Measurements from ENCODE around the gene HIVEP1. TPM values are rescaled to one million over a fixed set of nuclear protein-coding genes. Genes with fewer than 3 reads are reported as not detected.

Gene HIVEP1
- total RNA-seq, 2 donors from 2014 or later = 27.2 to 33.3 TPM

DNA sequence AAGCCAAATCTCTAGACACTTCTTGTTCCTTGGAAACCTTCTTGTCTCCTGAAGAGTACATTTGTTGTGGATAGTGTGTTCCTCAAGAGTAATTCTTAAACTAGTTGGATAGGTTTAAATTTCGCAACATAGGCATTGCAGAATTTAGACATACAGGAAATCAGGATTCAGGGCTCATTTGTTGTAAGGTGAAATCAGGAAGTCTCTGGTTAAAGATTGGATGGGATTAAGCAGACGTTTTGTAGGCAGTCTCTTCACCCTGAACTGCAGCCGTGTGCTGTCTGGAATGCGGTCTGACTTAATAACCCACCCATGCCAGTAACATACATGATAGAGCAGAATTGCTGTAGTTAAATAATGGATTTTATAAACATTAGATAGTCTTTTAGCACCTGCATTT is 21.7 kb downstream of the HIVEP1 start:
- intact Hi-C loops (cut with DNase I, micrococcal nuclease) = no loop called here
- ATAC-seq = no peak
- DNase-seq = no peak

DNA sequence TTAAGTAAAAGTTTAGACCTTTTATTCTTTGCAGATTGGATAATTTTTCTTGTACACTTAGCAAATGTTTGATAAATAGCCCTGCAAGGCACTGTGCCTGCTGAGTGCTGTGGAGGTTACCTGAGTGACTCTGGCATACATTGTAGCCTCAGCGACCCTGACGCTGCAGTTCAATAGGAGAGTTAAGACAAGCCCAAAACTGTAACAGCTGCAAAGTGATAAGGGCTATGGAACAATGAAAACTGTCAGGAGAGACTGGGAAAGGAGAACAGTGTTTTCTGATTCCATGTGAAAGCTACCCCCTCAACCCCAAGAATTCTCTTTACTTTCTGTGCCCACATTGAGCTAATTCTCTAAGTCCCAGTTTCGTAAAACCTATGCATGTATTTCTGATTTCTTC is 22.2 kb downstream of the HIVEP1 start:
- no peak for ATAC-seq

DNA sequence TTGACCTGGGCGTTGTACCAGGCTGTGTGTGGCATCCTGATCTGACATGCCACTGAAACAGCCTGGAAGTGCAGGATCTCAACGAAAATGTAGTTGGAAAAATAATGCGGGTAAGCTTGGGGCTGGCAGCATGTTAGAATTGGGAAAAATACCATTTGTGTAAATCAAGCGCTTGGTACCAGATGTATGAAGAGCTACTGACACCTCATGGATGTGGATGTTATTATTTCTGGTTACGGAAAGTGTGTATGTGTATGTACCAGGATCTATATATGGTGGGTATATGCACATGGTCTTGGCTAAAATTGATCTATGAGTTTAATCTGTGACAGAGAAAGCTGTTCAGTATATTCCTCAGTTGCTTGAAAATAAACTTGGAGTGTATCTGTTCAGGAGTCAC is 22.7 kb downstream of the HIVEP1 start:
- DNase-seq (no peak), ATAC-seq (no peak)
- intact Hi-C loops (cut with DNase I, micrococcal nuclease) = no loop called here

More for the DNA sequence above, 22.2 kb downstream of the HIVEP1 start:
- no peak for DNase-seq
- intact Hi-C loops (cut with DNase I, micrococcal nuclease) = no loop called here

DNA sequence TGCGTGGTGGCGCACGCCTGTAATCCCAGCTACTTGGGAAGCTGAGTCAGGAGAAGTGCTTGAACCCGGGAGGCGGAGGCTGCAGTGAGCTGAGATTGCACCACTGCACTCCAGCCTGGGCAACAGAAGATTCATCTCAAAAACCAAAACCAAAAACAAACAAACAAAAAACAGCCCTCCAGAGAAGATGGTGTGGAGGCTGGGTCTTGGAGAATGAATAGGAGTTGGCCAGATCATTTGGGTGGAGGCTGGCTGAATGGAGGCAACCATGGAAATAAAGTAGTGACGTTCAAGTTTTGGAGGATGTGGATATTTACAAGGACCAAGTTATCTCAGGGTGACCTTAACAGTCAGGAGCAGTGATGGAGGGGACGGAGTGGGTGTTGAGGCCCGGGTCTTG is 24.7 kb downstream of the HIVEP1 start:
- ATAC-seq = no peak
- DNase-seq = no peak
- intact Hi-C loops (cut with DNase I, micrococcal nuclease) = no loop called here

DNA sequence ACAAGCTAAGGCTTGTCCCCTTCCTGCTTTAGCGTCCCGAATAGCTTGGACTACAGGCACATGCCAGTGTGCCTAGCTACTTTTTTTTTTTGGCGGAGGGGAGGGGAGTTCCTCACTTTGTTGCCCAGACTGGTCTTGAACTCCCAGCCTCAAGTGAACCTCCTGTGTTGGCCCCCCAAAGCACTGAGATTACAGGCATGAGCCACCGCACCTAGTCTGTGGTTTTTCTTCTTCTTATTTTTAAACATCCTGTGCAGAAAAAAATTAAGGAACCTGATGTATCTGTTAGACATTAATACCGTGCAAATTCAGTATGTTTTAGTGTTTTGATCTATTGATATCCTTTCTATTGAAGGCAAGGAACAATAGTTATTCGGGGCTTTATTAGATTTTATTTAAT is 25.7 kb downstream of the HIVEP1 start:
- intact Hi-C loops (cut with DNase I, micrococcal nuclease) = no loop called here
- ATAC-seq (no peak), DNase-seq (no peak)

DNA sequence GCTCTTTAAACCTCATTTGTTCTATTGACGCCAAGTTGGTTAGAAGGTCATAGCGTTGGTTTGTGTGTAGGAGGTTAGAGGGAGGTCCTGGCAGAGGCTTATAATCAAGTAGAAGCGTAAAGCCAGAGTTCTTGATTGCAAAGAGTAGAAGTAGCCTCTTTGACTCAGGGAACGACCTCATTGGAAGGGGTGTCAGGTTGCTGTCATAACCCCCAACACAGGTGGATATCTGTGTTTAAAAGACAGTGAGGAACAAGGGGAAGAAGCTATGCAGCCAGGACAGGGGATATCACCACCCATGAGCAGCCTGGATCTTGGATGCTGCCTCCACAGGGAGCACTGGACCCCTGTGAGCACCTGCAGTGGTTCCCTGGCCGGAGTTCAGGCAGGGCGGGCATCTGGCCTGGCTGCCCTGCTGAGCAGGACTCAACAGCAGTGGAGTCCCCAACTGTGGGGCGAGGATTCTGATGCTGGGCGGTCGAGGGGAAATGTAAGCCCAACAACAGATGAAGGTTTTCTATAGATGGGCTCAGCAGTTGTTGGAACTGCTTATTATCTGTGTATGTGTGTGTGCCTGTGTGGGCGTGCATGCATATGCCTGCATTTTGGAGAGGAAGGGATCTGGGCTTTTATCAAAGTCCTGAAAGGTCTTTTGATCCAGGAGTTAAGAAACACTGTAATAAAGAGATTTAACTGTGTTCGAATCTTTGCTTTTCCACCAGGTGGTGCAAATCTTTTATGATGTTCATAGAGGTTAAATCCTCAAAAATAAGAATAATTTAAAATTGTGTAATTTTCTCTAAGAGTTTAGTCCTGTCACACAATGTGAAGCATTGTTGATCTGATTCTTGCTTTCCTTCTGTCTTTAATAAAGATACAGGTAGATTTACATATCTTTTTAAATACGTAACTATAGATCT is 27.7 kb downstream of the HIVEP1 start:
- DNase-seq (no peak), ATAC-seq (no peak)
- intact Hi-C loops (cut with DNase I, micrococcal nuclease) = no loop called here

DNA sequence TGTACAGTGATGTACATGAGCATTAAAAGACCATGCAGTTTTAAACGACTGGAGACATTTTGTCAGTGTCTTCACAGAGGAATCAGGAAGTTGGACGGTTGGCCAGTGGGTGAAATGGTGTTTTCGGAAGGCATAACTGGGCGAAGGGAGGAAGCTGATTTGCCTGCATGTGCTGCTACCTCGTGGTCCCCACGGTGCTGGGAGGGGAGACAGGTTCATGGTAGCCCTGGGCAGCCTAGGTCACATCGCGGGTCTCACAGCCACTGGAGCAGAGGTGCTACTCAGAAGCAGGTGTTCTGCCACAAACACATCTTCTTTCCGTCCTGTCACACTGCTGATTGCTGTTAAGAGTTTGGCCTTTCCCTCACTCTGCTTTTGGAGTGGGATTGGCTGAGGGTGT is 35.2 kb downstream of the HIVEP1 start:
- peak in 1 of 2 donors; percentile 15 for DNase-seq
- intact Hi-C loops (cut with DNase I, micrococcal nuclease) = no loop called here
- no peak for ATAC-seq

DNA sequence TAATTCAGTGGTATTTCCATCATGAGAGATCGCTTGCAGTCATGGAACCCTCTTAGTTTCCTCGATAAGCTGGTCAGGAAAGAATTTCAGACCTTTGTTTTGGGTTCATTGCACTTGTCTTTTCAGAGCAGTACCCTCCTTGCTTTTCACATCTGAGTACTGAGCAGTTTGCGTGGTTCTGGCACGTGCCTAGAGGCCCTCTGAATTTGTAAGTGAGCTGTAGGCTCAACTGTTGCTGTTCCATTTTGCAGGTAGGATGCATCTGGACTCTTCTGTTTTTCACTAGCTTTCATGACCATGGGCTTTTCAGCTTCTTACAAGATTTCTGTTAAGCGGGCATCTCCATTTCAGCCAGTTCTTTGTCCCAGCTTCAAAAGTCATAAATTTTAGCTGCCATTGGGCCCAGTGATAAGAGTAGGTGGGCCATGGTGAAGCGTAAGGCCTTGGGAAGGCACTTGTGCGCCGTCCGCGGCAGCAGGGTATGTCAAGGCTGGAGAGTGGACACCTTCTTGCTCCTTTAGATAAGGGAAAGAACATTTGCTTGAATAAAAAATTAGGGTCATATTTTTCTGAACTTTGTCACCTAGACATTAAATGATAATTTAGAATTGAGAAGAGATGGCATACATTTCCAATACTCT is 35.8 kb downstream of the HIVEP1 start:
- no peak for DNase-seq
- intact Hi-C loops (cut with DNase I, micrococcal nuclease) = no loop called here
- no peak for ATAC-seq

DNA sequence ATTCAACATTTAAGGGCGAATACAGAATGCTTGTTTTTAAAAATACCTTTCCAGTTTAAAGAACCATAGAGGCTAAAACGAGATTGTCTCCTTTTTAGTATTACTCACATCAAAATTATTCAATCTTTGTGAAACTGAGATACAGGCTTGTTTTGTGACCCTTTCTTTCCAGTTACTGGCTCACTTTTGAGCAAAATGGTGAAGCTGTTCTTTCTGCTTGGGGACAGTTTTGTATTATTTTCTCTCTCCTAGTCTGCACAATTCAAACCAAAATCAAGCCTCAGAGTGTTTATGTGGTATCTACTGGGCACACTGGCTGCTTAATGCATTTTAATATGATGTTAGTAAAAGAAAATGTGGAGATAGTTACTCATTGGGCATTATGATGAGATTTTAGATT is 36.5 kb downstream of the HIVEP1 start:
- no peak for ATAC-seq
- no peak for DNase-seq
- intact Hi-C loops (cut with DNase I, micrococcal nuclease) = no loop called here

DNA sequence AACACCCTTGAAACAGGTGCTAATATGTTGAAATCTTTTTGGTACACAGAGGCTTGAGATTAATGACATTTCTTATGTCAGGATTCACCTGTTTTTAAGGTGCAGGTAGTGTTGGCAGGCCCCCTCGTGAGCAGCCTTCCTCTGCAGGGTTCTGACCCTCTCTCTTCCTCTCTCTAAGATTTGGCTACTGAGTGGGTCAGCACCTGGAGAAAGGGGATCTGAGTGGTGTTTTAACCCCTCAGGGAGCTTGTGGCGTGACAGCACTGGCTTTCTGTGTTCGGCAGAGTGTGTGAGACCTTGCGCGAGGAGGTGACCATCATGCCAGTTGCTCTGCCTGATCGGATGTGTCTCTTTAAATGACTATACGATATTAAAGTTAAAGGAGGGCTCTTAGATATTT is 37.1 kb downstream of the HIVEP1 start:
- DNase-seq = no peak
- no peak for ATAC-seq
- intact Hi-C loops (cut with DNase I, micrococcal nuclease) = no loop called here

DNA sequence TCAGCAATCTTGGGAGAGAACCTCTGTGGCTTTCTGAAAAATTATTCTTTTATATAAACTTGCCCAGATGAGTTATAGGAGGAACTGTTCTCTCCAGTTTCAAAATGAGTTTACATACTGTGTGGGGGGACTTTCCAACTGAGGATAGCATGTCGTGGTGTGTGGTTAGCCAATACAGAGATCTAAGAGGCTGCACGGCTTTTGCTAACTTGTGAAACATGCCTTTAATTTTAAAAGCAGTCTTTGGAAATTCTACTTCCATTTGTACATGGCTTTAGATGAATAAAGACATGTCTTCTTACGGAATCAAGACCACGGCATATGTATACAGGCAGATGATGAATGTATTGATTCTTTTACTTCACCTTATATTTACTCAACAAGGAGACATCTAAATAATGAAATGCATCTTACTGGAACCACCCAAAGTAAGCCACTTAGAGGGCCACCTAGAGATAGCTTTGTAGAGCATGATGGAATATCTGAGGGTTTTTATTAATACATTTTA is 39.8 kb downstream of the HIVEP1 start:
- ATAC-seq (peak; percentile 29), DNase-seq (no peak)
- intact Hi-C loops (cut with DNase I, micrococcal nuclease) = no loop called here

DNA sequence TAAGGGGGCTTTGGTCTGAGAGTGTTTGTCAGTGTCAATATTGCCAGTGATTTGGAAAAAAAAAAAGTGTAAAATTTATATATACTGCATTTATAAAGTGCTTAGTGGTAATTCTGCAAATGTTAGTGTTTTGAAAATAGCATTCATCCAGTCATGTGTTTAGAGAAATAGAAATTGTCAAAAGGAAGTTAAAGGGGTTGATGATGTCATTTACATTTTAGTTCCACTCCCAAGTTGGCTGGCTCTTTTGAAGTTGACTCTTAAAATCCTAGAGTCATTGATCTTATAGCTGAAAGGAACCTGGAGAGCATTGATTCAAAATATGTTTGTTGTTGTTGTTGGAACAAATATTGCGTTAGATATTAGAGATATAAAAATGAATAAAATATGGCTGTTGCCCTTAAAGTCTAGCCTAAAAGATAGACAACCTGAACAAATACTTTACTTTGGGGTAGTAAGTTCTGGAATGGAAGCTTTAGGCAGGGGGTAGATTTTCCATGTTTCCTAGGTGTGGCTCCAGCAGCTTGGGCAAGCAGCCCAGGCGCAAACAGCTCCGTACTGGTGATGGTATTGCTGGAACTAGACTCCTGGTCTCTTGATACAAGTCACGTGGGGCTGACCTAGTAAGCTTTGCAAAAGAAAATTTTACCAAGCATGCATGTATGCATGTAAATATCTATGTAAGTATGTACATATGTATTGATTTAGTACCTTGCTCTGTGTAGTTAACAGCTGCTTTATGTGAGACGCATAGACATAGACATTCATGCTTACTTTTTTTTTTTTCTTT is 46.3 kb downstream of the HIVEP1 start:
- DNase-seq (peak in 1 of 2 donors; percentile 29), ATAC-seq (peak; percentile 77)

DNA sequence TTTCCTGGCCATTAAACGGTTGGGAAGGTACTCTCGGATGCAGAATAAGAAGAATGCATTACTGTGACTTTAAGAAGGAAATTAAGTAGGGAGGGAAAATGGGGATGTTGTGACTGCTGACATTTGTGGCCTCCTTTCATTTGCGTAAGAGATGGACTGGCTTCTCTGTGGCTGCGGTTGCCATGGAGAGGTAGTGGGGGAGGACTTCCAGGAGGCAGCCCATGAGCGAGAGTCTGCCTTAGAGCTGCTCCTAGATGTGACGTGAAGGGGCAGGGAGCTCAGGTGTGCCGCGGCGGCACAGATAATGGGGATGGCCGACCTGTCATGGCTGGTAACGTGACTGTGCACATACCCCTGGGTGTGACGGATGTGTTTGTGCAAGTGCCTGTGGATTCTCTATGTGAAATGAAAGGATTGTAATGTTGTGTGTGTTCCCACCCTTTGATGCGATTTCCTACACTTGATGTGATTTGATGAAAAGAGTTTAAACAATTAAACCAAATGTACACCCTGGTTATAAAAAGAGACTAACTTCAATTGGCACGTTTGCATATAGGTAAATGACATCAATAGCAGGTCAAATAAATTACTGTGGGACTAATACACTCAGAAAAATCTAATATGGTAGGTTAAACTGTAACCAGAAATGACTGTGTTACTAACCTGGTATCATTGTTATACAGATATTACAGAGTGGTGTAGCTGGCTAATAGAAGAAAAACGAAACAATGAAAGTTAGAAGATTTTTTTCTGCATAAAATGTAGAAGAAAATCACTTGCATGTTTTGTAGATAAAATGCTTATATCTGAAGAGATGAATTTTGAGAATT is 48.9 kb downstream of the HIVEP1 start:
- DNase-seq = peak; percentile 60 to 80
- ATAC-seq = peak; percentile 40
- intact Hi-C loops (cut with DNase I, micrococcal nuclease) = no loop called here

More for the DNA sequence above, 46.3 kb downstream of the HIVEP1 start:
- intact Hi-C loops (cut with DNase I, micrococcal nuclease) = no loop called here

DNA sequence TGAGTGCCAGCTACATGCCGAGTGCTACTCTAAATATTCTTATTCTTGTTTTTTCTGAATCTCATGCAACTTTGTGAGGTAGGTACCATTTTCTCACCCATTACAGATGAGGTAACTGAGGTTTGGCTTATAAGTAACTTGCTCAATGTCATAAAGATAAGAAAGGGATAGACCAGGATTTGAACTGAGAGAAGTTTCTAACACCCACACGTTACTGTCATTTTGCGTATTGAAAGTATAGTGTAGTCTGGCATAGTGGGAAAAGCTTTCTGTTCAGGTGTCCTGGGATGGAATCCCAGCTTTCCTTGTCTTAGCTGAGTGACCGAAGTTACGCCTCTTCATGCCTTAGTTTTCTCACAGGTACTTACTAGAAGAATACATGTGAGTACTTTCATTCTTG is 50.5 kb downstream of the HIVEP1 start:
- DNase-seq (no peak), ATAC-seq (no peak)
- intact Hi-C loops (cut with DNase I, micrococcal nuclease) = no loop called here

DNA sequence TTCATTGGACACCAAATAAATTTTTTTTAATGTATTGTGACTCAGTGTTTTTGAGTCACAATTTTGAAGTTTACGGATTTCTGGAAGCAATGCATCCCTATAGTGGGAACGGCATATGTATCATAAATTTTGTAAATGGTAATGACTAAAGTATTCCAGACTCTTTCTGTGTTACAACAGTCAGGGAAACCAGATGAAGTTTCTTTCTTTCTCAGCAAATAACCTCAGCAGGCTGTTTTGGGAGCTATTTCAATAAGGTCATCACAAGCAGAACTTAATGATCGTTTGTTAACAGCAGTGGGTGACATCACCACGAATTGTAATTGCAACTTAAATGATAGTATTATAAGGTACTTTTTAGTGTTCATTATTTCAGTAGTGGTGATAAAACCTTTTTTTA is 52.0 kb downstream of the HIVEP1 start:
- no peak for ATAC-seq
- no peak for DNase-seq
- intact Hi-C loops (cut with DNase I, micrococcal nuclease) = no loop called here

DNA sequence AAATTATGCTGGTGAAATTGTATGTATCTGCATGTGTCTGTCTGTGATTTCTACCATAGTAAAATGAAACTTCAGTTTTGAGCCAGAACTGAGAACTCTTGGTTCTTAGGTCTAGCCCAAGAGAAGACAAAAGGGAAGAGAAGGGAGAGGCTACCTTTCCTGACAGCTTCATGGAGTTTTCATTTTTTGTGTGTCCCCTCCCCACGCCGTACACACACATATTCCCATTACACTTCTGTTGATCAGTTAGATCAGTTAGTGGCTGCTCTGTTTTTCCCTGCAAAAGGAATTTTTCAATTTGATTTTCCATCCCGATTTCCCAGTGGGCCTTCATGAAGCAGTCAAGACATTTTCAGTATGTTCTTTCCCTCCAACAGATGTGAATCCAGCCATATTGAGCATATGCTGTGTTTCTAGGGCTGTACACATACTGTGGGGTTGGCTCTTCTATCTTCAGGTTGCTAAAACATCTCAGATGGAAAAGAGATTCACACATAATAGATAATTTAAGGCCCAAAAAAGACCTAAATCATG is 52.5 kb downstream of the HIVEP1 start:
- intact Hi-C loops (cut with DNase I, micrococcal nuclease) = no loop called here
- DNase-seq (no peak), ATAC-seq (no peak)

DNA sequence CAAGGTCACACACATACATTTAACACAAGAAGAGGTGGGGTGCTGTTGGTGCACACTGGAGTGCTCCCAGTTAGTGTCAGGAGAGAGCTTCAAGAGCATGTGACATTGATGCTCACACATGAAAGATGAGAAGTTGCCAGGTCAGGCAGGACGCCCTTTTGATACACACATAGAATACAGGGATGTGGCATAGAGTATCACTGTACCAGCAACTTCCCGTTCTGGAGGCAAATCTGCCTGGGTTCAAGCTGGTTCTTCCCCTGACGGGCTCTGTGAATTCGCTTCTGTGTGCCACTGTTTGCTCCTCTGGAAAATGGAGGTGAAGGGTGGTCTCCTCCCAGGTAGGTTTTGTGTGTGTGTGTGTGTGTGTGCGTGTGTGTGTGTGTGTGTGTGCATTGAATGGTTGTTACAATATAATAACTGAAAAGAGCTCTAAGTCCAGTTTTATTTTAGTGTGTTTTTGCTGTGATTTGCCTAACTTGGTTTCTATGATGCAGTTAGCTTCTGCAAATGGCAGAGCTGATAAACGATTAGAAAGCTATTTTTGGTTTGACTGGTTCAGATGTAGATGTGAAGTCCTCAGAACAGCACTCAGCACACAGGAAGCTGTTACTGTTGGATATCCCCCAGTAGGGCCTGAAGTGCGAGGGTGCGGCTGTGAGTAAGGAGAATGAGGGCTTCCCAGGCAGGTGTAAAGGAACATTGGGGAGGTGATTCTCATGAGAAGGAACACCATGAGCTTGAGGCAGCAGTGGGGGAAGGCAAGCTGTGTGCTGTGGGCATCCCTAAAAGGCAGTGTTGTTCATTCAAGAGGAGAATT is 53.4 kb downstream of the HIVEP1 start:
- intact Hi-C loops (cut with DNase I, micrococcal nuclease) = no loop called here
- ATAC-seq = no peak
- no peak for DNase-seq

DNA sequence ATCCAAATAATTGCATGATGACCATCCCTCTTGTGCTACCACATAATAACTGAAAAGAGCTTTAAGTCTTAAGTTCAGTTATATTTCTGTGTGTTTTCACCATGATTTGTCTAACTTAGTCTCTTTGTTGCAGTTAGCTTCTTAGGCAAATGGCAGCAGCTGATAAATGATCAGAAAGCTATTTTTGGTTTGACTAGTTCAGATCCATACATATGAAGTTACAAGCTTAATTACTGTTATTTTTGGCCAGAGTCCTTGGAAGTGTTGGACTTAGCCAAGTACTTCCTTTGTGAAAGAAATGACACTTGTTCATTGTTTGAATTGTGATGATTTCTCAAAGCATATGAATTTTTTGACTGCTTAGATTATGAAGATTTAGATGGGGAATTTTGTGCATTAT is 54.2 kb downstream of the HIVEP1 start:
- no peak for DNase-seq
- intact Hi-C loops (cut with DNase I, micrococcal nuclease) = no loop called here
- ATAC-seq = no peak

Measured in left colon (tissue), 2 donors.